Daoy (cell line): Measurements from ENCODE around the gene PCDH7. TPM values are rescaled to one million over a fixed set of nuclear protein-coding genes. Genes with fewer than 3 reads are reported as not detected.

Source experiments
- DNase-seq: peaks from one replicate; pipeline ENCODE4 v3.0.0-alpha.2; 2015; ENCODE audit warnings: low read depth
- total RNA-seq: library from RNA; depleted of rRNA; stranded (reverse); fragments of >200 nt; shearing (Covaris generic); gene quantifications from 2 replicates; pipeline ENCODE4 v1.2.3, GENCODE V29; 2014; rRNA removed

Gene PCDH7
- total RNA-seq: 0.40 and 0.45 TPM in 2 replicates

- DNase-seq: peak; percentile 4
These were observed at the start of gene PCDH7 for GRCh38 chr4:30720021-30720660. Gene PCDH7, plus strand, starts transcription at chr4:30720369. Its CDS starts 1,054 bp downstream, at chr4:30721423.

- DNase-seq: no peak
These were observed 48.2 kb upstream of the PCDH7 start for GRCh38 chr4:30671926-30672448.

- no peak for DNase-seq
These were observed 24.0 kb upstream of the PCDH7 start for GRCh38 chr4:30696191-30696590.

- no peak for DNase-seq
These were observed 5.6 kb upstream of the PCDH7 start for GRCh38 chr4:30714408-30715031.

GRCh38 chr4:30716158-30716557, 4.0 kb upstream of the PCDH7 start:
- no peak for DNase-seq

GRCh38 chr4:30716681-30717207, 3.4 kb upstream of the PCDH7 start:
- DNase-seq: no peak

GRCh38 chr4:30717208-30718020, 2.8 kb upstream of the PCDH7 start:
- peak; percentile 12 for DNase-seq

- DNase-seq: peak; percentile 1
These were observed 2.1 kb upstream of the PCDH7 start for GRCh38 chr4:30718021-30718542.

- no peak for DNase-seq
These were observed 1.3 kb upstream of the PCDH7 start for GRCh38 chr4:30718641-30719453.

GRCh38 chr4:30719454-30720020, 632 bp upstream of the PCDH7 start:
- DNase-seq: peak; percentile 21

- DNase-seq: peak; percentile 3
These were observed 554 bp downstream of the PCDH7 start for GRCh38 chr4:30720661-30721184.

GRCh38 chr4:30721185-30722091, 1.3 kb downstream of the PCDH7 start:
- DNase-seq: peak; percentile 5

- DNase-seq: no peak
These were observed 1.9 kb downstream of the PCDH7 start for GRCh38 chr4:30722092-30722358.

- DNase-seq: no peak
These were observed 2.4 kb downstream of the PCDH7 start for GRCh38 chr4:30722359-30723200.

GRCh38 chr4:30723201-30723955, 3.2 kb downstream of the PCDH7 start:
- DNase-seq: no peak

- no peak for DNase-seq
These were observed 4.1 kb downstream of the PCDH7 start for GRCh38 chr4:30724247-30724646.

GRCh38 chr4:30725562-30725961, 5.4 kb downstream of the PCDH7 start:
- DNase-seq: no peak

- no peak for DNase-seq
These were observed 6.0 kb downstream of the PCDH7 start for GRCh38 chr4:30726090-30726675.
